ENCODE data around the gene ACP3.
"Not testable (repeated sequence)": the region's sequence is repeated elsewhere in the genome, so short reads cannot be mapped to it uniquely, and the experiment has no call there.

Gene ACP3

DNA sequence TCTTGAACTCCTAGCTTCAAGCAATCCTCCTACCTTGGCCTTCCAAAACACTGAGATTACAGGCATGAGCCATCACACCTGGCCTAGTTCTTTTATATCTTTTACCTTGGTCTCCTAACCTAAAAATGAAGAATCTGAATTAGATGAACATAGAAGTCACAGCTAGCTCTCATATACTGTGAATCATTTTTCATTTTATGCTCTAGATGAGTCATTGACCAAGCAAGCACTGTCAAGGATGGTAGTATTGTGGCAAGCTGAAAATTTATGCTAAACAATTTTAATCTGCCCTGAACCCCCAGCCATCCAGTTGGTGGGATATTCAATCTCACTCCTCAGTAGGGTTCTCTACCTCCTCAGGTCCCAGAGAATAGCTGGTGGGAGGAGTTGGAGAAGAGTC lies 51.8 kb downstream of the ACP3 start:
- DNase-seq: no peak

DNA sequence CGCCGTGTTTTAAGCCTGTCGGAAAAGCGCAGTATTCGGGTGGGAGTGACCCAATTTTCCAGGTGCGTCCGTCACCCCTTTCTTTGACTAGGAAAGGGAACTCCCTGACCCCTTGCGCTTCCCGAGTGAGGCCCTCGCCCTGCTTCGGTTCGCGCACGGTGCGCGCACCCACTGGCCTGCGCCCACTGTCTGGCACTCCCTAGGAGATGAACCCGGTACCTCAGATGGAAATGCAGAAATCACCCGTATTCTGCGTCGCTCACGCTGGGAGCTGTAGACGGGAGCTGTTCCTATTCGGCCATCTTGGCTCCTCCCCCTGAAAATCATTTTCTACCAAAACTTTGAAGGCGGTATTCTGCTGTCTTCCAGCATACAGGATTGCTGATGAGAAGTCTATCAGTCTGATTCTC lies 59.7 kb downstream of the ACP3 start:
- not testable (repeated sequence) for DNase-seq

DNA sequence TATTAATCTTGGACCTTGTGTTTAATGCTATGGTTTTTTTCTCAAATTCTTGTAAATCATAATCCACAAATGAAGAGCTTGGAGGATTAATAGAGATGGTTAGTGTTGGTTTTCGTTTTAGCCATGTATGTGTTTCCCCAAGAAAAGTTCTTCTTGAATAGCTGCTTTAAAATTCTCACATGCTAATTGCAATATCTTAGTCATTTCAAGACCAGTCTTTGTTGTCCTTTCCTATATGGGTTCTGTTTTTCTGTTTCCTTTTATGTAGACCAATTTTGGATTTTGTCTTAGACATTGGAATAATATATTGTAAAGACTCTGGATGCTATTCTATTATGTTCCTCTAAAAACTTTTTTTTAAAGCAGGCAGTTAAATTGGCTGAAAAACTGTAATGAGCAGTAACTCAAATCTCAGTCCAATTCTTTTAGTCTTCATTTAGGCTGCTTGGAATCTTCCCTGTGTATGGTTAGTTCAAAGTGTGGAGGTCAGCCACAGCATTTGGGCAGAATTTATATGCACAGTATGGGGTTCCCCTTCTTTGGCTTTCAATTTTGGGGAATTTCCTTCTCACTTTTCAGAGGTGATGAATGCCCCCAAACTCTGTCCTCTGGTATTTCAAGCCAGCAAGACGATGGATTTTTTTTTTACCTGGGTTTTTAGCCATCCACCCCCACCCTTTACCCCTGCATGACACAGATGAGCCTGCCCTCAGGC lies 61.0 kb downstream of the ACP3 start:
- no peak for DNase-seq

DNA sequence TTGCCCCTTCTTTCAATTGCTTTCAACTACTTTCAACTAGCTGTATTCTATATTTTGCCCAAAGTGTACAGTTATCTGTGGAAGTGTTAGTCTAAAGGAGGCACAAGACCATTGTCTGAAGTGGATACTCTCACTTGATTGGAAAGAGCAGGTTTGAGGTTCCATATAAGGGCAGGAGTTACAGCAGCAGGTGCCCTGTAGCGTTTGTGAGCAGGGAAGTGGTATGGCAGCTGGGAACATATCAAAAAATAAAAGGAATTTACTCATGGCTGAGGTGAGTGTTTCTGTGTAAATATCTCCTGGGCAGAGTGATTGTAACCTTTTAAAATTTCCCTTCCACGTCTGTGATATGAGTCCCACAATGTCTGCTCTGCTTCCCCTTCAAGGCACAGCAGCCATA lies 61.6 kb downstream of the ACP3 start:
- DNase-seq: no peak

DNA sequence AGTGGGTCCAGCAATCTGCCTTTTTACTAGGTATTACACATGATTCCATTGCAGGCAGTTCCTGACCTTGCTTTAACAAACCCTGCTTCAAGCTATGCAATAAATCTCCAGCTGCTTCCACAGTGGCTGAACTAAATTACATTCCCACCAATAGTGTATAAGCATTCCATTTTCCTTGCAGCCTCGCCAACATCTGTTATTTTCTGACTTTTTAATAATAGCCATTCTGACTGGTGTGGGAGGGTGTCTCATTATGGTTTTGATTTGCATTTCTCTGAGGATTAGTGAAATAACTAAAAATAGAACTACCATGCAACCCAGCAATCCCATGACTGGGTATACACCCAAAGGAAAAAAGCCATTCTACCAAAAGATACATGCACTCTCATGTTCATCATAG lies 63.7 kb downstream of the ACP3 start:
- no peak for DNase-seq

DNA sequence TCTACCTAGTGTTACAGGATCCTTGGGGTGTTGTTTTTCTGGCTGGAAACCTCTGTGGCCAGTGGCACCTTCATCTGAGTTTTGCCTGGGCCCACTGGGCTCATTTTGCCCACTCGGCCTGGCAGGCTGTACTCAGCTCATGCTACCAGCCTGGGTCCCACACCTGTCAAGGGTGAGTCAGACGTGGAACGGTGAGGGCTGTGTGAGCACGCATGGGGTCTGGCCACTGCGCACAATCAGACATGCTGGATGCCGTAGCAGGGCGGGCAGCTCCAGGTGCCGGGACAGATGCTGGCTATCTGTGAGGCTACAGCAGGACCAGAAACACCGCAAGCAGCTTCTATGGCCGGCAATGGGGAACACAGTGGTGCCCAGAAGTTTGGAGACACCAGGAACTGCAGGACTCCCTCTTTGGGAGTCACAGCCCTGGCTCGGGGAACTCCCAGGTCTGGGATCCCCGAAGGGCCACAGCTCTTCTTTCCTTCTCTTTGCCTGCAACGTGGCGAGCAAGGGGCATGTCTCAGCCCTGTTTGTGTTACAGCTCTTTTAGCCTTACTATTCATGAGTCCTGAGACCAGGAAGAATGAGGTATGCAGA lies 64.2 kb downstream of the ACP3 start:
- no peak for DNase-seq

DNA sequence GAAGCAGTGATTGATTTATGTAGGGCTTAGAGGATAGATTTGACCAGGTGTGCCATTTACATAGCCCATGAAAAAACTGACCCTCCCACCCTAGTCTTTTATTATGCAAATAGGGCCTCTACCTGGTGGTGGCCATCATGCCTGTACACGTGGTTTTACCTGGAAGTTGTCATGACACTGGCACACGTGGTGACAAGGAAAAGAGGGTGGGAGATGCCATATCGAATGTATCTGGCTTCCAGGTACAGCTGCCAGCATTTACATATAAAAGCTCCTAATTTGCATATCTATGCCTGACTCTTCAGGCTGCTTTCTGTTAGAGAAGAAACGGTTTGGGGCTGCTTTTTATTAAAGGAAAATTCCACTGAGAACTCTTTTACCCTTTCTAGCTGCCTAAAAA lies 65.1 kb downstream of the ACP3 start:
- no peak for DNase-seq

DNA sequence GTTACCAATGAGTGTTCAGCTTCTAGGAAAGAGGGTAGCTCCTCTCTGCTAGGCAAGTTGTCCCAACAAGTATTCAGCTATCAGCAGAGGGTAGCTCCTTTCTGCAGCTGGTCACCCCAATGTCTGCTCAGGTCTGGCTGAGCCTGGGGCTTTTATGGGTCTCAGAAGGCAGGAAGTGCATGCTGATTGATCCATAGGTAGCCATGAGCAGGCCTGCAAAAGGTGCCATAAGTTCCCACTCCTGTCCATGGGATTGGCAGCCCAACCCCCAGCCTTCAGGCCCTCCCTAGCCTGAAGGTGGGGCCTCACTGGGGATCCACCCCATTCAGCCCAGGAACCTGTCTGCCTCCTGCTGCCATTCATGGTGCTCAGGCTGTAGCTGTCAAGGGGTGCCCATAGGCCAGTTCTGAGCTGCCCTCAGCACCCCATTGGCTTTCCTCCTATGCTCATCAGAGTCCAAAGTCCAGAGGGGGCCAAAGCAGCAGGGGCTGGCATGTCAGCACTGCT lies 65.5 kb downstream of the ACP3 start:
- DNase-seq: no peak

DNA sequence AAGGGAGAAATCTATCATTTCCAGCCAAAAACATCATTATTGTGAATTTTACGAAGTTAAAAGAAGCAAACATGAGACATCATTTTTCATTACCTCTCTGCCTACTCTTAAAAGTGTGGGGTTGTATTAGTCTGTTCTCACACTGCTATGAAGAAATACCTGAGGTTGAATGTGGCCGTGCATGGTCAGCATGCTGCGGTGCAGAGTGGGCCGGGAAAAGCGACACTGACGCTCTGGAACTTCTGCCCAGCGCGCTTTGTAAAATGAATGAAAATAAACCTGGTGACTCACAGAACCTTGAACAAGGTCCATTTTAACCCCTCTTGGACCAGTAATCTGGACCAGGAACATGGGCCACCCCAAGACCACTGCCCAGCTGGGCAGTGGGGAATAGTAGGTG lies 69.1 kb downstream of the ACP3 start:
- no peak for DNase-seq

DNA sequence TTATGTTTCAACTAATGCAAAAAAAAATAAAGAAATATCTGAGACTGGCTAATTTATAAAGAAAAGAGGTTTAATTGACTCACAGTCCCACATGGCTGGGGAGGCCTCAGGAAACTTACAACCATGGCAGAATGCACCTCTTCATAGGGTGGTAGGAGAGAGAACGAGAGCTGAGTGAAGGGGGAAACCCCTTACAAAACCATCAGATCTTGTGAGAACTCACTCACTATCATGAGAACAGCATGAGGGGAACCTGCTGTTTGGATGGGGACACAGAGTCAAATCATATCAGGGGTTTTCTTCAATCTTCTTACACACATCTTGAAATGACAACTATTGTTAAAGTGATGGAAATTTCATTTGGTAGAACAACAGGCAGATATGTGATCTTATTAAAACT lies 75.5 kb downstream of the ACP3 start:
- DNase-seq: not testable (repeated sequence)

DNA sequence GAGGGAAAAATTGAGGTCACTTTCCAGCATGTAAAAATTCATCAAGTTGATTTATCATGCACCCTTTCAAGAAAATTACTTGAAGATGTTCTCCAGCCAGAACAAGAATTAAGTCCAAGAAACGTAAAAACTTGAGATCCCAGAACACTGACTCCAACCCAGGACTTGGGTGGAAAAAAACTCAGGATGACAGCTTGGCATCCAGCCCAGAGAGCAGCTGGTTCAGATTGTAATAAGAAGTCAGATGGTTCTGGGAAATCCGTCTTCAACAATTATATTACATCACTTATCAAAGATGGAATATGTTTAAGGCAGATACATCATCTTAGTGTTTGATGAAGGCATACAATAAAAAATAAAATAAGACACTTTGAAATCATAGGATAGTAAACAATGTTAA lies 77.1 kb downstream of the ACP3 start:
- no peak for DNase-seq

DNA sequence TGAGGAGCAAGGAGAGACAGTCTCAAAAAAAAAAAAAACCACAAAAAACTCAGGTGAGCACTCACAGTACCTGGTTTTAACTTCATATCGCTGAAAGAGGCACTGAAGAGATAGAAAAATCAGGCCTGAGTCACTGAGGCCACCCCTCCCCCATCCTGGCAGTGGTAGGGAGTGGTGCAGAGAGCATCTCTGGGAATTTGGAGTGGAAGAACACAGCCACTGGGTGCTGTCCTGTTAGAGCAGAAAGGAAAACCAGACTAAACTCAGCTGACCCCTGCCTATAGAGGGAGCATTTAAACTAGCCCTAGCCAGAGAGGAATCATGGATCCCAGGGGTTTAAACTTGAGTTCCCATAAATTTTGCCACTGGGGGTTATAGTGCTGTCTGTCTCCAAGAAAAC lies 77.9 kb downstream of the ACP3 start:
- no peak for DNase-seq

DNA sequence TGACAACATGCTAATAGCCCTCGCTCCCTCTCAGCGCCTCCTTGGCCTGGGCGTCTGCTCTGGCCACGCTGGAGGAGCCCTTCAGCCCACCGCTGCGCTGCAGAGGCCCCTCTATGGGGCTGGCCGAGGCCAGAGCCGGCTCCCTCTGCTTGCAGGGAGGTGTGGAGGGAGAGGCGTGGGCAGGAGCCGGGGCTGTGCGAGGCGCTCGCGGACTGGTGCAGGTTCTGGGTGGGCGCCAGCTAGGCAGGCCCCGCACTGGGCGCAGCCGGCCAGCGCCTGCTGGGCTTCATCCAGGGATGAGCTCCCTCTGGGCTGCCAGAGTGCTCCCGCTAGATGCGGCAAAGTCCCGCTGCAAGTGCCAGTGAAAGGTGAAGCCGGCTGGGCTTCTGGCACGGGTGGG lies 79.0 kb downstream of the ACP3 start:
- no peak for DNase-seq

DNA sequence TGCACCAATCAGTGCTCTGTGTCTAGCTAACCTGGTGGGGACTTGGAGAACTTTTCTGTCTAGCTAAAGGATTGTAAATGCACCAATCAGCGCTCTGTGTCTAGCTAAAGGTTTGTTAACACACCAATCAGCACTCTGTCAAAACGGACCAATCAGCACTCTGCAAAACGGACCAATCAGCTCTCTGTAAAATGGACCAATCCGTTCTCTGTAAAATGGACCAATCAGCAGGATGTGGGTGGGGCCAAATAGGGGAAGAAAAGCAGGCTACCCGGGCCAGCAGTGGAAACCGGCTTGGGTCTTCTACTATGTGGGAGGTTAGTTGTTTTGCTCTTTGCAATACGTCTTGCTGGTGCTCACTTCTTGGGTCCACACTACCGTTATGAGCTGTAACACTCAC lies 79.6 kb downstream of the ACP3 start:
- DNase-seq: not testable (repeated sequence)

DNA sequence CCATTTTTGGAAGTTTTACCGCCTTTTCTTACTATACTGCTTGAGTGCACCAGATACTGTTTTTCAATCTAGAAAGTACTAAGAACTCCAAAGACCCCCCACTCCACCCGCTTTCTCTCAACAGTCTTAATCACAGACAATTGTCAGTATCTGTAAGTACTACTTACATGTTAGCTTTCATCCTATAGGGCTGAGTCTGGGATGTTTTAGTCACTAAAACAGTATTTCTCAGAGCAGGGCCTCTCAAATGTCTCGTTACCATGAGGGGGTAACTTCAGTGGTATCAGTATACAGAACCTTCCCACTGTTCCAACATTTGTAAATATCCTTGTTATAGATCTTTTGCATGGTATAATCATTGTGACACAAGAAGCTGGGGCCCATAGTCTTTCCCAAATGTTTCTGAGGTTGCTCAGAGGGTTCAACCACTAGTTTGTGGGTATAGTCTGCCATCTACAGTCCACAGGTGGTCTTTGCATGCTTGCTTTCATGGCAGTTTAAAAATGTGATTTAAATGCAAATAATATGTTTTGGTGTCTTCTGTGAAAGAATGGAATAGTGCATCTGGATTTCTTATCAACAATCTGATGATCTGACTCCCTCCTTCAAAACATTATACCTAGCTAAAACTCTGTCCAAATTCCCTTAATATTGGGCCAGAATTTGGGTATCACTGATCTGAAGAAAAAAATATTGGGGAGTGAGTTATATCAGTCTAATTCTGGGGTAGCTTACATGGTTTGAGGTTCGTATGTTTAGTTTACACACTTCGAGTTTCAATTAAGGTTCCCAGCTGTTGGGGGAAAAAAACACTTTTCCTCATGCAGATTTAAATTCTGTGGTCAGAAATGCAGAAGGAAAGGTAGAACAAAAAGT lies 82.1 kb downstream of the ACP3 start:
- DNase-seq: peak; percentile 8

DNA sequence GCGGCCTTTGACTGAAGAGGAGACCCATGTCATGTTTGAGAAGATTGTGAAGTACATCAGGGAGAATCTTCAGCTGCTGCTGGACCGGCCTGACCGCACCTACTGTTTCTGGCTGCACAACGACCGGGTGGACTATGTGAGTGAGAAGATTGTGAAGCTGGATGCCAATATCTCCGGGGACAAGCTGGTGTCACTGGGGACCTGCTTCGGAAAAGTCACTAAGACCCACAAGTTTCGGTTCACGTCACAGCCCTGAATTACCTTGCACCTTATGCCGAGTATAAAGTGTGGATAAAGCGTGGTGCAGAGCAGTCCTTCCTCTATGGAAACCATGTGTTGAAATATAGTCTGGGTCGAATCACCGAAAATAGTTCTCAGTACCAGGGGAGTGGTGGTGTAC lies 84.0 kb downstream of the ACP3 start:
- DNase-seq: no peak

DNA sequence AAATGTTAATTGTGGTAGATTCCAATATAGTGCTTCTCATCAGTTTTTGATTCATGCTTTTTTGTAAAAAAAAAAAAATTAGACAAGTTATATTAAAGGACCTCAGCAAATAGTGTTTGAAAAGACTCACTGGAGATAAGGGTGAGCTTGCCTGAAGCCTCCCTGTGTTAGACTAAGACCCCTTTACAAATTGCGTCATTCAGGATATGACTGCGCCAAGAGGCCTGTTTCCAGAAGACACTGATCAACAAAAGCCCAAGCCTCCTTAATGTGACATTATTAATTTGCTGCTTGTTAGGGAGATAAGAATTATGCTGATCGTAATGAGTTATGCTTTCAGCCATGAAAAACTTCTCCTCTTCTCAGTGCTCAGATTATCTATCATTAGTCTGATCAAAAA lies 87.1 kb downstream of the ACP3 start:
- no peak for DNase-seq

DNA sequence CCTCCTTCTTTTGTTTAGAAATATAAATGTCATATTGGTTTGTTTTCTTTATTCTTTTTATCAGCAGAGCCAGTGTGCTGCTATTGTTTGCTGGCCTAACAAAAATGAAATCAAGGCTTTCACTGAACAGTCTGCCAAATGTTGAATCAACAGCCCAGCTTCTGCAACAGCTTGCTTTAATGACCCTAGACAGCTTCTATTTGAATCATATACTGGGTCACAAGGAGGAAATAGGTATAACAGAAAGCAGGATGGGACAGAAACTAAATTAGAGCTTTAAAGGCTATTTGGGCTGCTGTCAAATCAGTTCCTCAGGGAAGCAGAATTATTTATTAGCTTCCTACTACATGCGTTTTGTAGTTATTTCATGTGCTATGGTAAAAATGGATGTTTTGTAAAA lies 88.0 kb downstream of the ACP3 start:
- no peak for DNase-seq

DNA sequence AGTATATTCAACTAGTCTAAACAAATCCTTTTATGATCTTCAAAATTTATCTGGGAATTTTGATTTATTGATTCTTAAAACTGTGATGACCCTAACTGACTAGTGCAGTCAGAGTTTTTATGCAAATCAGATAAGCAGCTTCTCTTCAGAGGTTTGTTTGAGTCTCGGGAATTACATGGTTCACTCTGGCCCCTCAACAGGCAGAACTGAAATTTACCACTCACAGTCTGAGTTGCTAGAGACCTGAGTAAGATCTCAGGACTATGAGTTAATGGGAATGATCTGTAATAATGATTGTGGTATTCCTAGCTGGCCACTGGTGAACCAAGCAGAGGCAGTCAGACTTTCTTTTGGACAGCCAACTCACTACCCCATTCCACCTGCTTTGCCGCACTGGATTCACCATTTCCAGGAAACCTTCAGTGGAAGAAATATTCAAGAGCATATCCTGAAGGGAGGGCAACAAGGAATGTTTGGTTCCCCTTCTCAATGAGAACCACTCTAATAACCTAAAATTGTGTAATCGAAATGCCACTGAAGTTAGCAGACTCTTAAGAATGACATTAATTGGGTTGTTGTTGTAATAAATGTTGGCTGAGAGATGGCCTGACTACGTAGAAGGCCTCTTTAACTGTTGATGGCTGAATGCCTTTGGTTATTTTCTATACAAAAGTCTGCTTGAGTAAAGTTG lies 88.5 kb downstream of the ACP3 start:
- no peak for DNase-seq

DNA sequence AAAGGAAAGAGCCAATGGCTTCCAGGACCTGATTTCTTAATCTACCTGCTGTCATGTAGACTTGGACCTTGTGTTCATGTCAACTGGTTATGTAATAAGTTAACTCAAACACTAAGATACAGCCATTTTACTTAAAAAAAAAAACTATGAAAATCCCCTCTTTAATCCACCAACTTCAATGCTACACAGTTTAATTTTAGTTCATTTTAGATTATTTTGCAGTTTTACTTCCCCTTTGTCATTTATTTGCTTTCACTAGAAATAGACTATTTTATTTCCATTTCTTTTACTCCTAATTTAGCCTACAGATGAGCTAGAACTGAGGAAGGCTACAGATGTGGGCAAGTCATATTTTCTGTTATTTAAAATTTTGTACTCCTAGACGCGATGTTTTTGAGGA lies 89.4 kb downstream of the ACP3 start:
- no peak for DNase-seq

DNA sequence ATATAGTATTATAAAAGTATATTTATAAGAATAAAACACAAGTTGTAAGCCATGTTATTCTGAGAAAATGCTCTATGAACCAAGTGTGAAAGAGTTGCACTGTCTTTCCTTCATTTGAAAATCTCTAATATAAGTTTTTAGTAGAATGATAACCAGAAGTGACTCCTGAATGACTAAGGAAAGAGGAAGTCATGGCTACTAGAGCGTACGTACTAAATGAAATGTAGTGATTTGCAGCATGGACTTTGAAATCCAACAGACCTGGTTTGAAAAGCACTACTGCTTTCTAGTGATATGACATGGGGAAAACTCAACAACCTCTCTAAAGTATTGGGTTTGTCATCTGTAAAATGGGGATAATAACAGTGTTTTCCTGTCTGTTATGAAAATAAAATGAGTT lies 89.8 kb downstream of the ACP3 start:
- no peak for DNase-seq
